ENCODE results near the gene ANKRD1.
"Not testable (repeated sequence)": the region's sequence is repeated elsewhere in the genome, so short reads cannot be mapped to it uniquely, and the experiment has no call there.

The ANKRD1 gene

GRCh38 chr10:90920986-90921666, at the start of gene ANKRD1:
ANKRD1 (minus strand) TSS chr10:90921087; CDS start chr10:90921027, 60 bp downstream.
- DNase-seq = no peak

GRCh38 chr10:90969947-90970673, 49.2 kb upstream of the ANKRD1 start:
- no peak for DNase-seq

GRCh38 chr10:90969121-90969534, 48.2 kb upstream of the ANKRD1 start:
- DNase-seq = no peak

GRCh38 chr10:90968328-90969081, 47.6 kb upstream of the ANKRD1 start:
- DNase-seq = no peak

- DNase-seq = no peak
These were observed 47.0 kb upstream of the ANKRD1 start for GRCh38 chr10:90967865-90968264.

GRCh38 chr10:90966146-90966545, 45.3 kb upstream of the ANKRD1 start:
- DNase-seq = no peak

GRCh38 chr10:90965720-90966119, 44.8 kb upstream of the ANKRD1 start:
- DNase-seq = no peak

GRCh38 chr10:90964781-90965465, 44.0 kb upstream of the ANKRD1 start:
- DNase-seq = no peak

- DNase-seq = no peak
These were observed 42.4 kb upstream of the ANKRD1 start for GRCh38 chr10:90963331-90963730.

- DNase-seq = no peak
These were observed 39.5 kb upstream of the ANKRD1 start for GRCh38 chr10:90960355-90960814.

- no peak for DNase-seq
These were observed 38.9 kb upstream of the ANKRD1 start for GRCh38 chr10:90959826-90960225.

- DNase-seq = no peak
These were observed 37.9 kb upstream of the ANKRD1 start for GRCh38 chr10:90958781-90959180.

- DNase-seq = no peak
These were observed 26.4 kb upstream of the ANKRD1 start for GRCh38 chr10:90947030-90947960.

GRCh38 chr10:90945491-90946070, 24.7 kb upstream of the ANKRD1 start:
- no peak for DNase-seq

- DNase-seq = no peak
These were observed 23.9 kb upstream of the ANKRD1 start for GRCh38 chr10:90944749-90945148.

- not testable (repeated sequence) for DNase-seq
These were observed 22.1 kb upstream of the ANKRD1 start for GRCh38 chr10:90942980-90943379.

- DNase-seq = no peak
These were observed 18.8 kb upstream of the ANKRD1 start for GRCh38 chr10:90939648-90940047.

- DNase-seq = no peak
These were observed 18.2 kb upstream of the ANKRD1 start for GRCh38 chr10:90939116-90939515.

- no peak for DNase-seq
These were observed 16.9 kb upstream of the ANKRD1 start for GRCh38 chr10:90937645-90938258.

GRCh38 chr10:90936276-90936659, 15.4 kb upstream of the ANKRD1 start:
- no peak for DNase-seq

Measured in NCI-H82 (cell line).